GM21367 (cell line): ENCODE data around the gene TNNI2.

Source experiments
- ATAC-seq: cut with Tn5 transposase; IDR thresholded peaks from one replicate; pipeline ENCODE4 v1.9.1; 2021; ENCODE audit not compliant: unreplicated experiment

The TNNI2 gene

DNA sequence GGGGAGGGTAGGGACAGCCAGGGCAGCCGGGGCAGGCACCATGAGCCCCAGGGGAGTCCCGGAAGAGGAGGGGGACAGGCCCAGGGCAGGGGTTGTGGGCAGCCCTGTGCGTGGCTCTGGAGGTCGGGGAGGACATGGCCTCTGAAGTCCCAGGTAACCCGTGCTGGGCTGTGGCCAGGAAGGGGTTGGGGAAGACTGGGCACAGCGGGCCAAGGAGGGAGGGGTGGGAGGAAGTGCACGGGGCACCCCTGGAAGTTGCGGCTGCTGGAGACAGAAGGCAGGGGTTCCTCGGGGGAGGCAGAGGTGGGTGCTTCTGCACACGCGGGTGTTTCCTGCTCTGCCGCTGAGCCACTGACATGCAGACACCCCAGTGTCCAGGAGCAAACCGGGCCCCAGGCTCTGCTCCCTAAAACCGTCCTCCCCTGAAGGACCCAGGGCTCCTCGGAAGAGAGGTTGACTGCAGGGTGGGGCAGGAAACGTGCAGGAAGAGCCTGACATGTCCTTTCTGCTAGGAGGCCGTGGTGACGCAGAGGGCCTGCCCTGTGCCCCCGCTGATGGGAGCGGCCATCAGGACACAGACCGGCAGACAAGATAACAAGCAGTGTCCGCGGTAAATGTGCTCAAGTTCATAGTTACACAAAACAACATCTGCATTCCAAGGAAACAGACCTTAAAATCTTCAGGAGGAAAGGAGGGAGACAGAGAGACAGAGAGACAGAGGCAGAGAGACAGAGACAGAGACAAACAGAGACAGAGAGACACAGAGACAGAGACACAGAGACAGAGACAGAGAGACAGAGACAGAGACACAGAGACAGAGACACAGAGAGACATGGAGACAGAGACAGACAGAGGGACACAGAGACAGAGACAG is 5.7 kb downstream of the TNNI2 start:
- no peak for ATAC-seq

- ATAC-seq: no peak
These were observed 6.3 kb downstream of the TNNI2 start for GRCh38 chr11:1845095-1845429.

DNA sequence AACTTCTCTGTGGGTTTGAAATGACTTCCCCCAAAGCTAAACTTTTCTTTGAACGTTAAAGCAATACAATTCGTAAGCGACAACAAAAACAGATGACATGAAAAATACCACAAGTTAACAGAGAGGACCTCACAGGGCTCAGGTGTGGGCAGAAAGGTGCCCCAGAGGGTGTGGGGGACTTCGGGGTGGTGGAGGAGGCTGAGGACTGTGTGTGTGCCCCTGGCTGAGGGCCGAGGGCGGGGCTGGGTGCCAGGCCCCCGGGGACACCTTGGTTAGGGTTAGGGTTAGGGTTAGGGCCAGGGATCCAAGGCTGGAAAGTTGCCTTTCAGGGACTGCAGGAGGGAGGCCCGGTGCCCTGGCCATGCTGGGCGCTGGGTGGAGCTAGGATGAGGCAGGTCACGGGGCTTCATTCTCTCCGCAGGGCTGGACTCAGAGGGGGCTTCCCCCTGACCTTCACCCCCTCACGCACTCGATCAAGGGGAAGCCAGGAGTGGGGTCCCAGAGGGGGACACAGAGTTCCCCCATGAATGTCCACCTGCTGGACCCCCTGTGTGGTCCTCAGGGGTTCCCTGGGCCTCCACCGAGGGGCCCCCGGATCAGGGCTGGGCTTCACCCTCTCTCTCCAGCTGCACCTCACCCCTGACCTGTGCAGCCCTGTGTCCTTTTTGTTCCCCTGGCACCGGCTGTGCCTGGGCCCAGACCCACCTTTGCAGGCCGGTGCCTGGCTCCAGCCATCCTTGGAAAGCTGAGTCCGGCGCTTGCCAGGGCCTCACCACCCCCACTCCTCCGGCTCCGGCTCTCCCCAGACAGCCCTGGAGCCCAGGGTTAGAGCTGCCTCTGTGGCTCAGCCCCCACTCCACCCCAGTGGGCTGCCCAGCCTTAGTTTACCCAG is 7.0 kb downstream of the TNNI2 start:
- no peak for ATAC-seq

- no peak for ATAC-seq
These were observed 7.7 kb downstream of the TNNI2 start for GRCh38 chr11:1846453-1846932.

GRCh38 chr11:1847006-1847735 is 8.4 kb downstream of the TNNI2 start:
- ATAC-seq: no peak

DNA sequence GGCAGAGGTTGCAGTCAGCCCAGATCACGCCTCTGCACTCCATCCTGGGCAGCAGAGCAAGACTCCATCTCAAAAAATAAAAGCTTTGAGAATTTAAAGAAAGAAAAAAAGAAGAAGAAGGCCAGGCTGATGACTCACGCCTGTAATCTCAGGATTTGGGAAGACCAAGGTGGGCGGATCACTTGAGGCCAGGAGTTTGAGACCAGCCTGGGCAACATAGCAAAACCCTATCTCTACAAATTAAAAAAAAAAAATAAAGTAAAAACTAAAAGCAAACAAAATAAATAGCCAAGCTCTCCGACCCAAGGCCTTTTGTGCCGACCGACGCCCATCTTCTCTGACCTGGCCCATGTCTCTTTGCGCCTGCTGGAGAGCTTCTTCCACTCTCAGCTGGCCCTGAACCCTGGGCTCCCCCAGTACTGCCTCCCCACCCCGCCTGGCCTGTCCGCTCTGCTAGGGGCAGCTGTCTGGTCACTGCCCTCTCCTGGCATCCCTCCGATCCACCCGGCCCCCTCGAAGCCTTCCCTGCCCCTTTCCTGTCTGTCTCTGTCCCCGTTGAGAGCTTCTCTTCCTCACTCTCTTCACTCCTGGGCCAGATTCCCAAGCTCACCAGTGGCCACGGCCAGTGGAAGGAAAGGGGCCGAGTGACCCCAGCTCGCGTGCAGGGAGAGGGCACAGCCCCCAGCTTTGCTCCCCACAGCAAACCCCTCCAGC is 9.3 kb downstream of the TNNI2 start:
- ATAC-seq: no peak

- ATAC-seq: no peak
These were observed 10.1 kb downstream of the TNNI2 start for GRCh38 chr11:1848640-1849430.

GRCh38 chr11:1851468-1852180 is 12.8 kb downstream of the TNNI2 start:
- no peak for ATAC-seq

DNA sequence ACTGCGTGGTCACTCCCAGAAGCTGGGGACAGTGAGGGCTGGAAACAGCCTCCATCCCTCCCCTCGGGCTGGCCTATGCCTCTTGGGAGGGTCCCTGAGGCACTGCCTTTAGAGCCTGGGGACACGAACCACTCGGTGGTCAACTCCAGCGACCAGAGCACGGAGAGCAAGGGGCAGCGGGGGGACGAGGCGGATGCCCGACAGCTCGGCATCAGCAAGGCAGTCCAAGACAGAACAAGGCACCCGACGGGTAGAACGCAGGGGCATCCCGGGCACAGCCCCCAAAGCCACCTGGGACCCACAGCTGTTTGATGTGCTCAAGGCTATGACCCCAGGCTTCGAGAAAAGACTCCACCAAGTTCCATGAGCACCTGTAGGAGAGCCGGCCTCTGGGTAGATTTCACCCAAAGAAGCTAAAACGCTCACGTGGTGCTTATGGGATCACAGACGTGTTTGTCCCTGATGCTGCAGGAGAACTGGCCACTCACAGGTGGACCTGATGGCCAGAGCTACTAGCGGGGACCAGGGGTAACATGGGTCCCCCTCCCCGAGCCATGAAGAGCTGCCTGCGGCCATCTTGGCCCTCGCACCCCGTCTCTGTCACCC is 13.6 kb downstream of the TNNI2 start:
- ATAC-seq: no peak

- peak; percentile 38 for ATAC-seq
These were observed 14.1 kb downstream of the TNNI2 start, which contains the start of gene LSP1 for GRCh38 chr11:1852877-1853276. Gene LSP1 (plus strand): TSS chr11:1853084. CDS start chr11:1853145, 61 bp downstream.

DNA sequence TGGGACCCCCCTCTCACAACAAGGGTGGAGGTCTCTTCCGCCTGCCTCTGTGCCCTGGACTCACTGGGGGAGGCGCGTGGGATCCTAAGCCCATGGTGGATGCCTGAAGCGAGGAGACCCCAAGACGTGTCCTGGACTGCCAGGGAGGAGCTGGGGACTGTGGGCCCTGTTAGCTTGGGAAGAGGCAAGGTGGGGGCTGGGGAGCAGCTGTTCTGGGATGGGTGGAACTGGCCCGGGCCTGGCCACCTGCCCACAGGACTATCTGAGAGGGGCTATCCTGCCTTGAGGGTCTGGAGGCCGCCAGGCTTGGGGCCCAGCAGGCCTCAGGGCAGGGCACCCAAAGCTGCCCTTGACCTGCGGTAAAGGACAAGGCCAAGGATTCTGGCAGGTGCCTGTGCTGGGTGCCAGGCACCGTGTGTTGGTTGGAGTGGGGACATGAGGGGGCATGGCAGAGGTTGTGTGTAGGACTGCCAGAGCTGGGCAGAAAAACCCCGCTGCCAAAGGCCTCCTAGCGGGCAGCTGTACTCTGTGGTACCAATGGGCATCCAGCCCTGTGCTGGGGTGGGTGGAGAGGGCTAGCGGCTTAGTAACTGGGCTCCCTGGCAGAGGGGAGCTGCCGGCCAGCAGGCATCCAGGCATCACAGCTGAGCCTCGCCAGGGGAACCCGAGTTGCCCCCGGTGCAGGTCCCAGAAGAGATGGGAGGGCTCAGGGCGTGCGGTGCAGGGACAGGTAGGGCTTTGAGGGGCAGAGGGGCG is 14.8 kb downstream of the TNNI2 start:
- ATAC-seq: no peak

DNA sequence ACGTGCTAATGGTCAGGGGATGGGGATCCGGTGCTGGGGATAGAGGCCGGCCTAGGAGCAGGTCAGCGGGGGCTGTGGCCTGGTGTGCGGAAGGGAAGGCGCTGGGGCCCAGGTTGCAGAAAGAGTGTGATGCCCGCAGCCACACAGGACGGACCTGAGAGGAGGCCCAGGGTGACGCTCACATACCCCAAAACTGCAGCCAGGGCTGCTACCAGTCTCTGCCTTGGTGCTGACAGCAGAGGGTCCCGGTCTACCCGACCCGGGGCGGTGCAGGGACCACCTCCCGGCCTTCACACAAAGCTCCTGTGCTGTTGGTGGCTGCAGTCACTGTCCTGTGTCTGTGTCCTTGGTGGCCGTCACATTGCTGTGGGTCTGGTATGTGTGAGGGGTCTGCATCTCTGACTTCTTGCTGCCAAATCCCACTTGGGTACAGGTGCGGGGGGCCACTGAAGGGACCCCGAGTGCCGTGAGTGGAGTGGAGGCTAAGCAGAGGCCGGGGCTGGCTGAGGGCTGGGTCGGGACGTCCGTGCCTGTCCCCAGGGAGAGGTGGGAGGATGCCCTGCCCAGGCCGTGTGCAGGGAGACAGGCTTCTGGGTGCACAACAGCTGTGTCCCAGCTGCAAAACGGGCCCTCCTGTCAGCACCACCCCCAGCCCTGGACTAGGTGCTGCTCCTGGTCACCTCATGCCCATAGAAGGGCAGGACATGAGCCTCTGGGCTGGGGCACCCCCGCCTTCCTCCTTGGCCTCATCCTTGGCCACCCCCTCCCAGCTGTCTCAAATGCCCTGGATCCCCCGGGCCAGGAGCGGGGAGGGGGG is 15.6 kb downstream of the TNNI2 start:
- no peak for ATAC-seq

DNA sequence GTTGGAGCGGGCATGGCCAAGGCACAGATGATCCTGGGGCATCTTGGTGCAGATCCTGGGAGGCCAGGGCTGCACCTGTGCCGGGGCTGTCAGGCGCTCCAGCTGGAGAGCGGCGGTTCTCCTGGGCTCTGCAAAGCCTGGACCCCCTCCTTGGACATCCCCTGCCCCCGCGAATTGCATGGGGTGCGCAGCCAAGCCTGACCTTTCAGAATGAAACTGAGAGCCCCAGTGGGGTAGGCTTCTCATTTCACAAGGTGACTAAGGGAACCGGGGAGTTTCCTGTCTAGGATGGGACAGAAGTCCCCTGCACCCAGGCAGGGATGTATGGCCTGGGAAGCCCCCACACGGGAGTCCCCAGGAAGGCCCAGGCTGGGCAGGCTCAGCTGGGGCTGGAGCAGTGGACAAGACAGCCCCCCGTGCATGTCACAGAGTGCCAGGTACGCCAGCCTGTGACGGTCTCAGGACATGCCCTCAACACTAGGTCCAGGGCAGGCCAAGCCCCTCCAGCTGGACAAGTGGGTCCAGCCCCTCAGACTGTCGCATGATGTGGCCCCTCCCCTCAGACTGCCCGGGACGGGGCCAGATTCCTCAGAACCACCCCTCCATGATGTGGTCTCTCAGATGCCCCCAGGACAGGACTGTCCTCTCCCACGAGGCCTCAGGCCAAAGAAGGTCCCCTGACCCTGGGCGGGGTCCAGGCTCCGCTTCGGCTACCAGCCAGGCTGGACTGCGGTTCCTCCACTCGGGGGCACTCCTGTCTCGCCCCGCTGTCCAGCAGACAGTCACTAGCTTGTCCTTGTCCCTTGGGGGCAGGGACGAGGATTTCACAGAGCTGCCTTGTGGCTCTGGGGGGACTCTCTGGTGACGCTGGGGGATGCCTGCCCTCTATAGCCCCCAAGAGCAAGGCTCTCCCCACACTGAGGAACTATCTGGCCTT is 16.4 kb downstream of the TNNI2 start:
- ATAC-seq: peak; percentile 29

GRCh38 chr11:1855886-1856265 is 17.1 kb downstream of the TNNI2 start:
- no peak for ATAC-seq

DNA sequence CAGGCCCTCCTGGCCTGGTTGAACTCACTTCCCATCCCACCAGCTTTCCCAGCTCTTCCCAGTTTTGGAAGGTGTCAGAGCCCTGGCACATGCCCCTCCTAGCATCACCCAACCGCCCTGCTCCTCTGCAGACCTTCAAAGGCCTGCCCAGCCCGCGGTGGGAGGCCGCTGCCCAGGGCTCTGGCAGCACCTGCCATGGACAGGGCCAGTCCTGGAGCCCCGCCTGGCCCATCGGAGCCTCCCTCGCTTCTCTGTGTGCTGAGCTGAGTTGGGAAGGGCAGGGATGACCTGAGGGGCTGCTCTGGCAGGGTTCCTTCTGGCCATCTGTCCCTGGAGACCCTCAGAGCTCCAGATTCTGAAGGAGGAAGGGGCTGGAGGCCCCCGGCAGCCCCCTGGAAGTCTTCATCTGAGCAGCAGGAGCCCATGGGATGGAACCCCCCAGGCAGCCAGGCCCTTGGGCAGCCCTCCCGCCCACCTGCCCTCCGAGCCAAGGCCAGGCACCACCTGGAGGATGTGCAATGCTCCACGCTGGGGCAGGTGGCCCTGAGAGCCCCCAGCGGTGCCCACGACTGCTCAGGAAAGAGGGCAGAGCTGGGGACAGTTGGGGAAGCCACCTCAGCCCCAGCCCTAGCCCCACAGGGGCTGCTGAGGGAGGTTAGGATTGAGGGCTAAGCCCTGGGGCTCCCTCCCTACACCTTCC is 17.7 kb downstream of the TNNI2 start:
- no peak for ATAC-seq
